Kidney (tissue), 14 donors: Measurements from ENCODE around the gene CADPS. TPM values are rescaled to one million over a fixed set of nuclear protein-coding genes. Genes with fewer than 3 reads are reported as not detected.

ENCODE experiments used
- DNase-seq, 5 donors: peaks; one replicate each; pipeline ENCODE4 v3.0.0-alpha.2; 2013 to 2020
- FAIRE-seq: peaks from 2 replicates; lab custom pipeline; 2012; peaks lifted over from hg19 to GRCh38; lab: Jason Lieb, UNC
- H3K27ac ChIP-seq, 2 donors: one replicate each; pipeline ENCODE4 v1.7.0; 2013; ENCODE audit warnings: low read depth in 2 of 2, low read length in 2 of 2, inconsistent platforms in 1 of 2
- H3K27me3 ChIP-seq: one replicate; pipeline ENCODE4 v1.7.1; 2013; ENCODE audit warnings: low read length, inconsistent platforms; ENCODE audit not compliant: control insufficient read depth, insufficient read depth
- H3K36me3 ChIP-seq, 3 donors: one replicate each; pipeline versions ENCODE4 v1.7.0 to v1.7.1; 2013; ENCODE audit warnings: low read length in 3 of 3, control low read depth in 1 of 3, inconsistent platforms in 1 of 3; ENCODE audit not compliant: insufficient read depth in 3 of 3, control insufficient read depth in 2 of 3
- H3K4me1 ChIP-seq, 3 donors: one replicate each; pipeline versions ENCODE4 v1.7.0 to v1.7.1; 2013; ENCODE audit warnings: low read length in 3 of 3, inconsistent platforms in 1 of 3, low read depth in 1 of 3; ENCODE audit not compliant: control insufficient read depth in 2 of 3, insufficient read depth in 2 of 3
- H3K4me3 ChIP-seq, 3 donors: one replicate each; pipeline versions ENCODE4 v1.7.0 to v1.8.1; 2013; ENCODE audit warnings: low read length in 3 of 3, control low read depth in 1 of 3, inconsistent platforms in 1 of 3
- H3K9ac ChIP-seq, 3 donors: one replicate each; pipeline versions ENCODE4 v1.7.0 to v1.7.1; 2013; ENCODE audit warnings: low read length in 3 of 3, control low read depth in 1 of 3, inconsistent platforms in 1 of 3
- H3K9me3 ChIP-seq, 3 donors: one replicate each; pipeline versions ENCODE4 v1.7.0 to v1.7.1; 2013; ENCODE audit warnings: low read length in 3 of 3, control low read depth in 1 of 3, inconsistent platforms in 1 of 3; ENCODE audit not compliant: control insufficient read depth in 2 of 3, insufficient read depth in 1 of 3
- CTCF ChIP-seq: IDR thresholded peaks from 3 replicates; pipeline ENCODE4 v1.5.1; 2012; ENCODE audit warnings: mild to moderate bottlenecking, moderate library complexity, borderline replicate concordance; ENCODE audit not compliant: insufficient read depth; ENCODE audit errors: extremely low read depth
- intact Hi-C: fragments of 100-400 bp; cut with DNase I; formaldehyde crosslinking; loops from one replicate; pipeline ENCODE4 v1.11.1; 2022
- polyA plus RNA-seq: library from polyadenylated mRNA; stranded (reverse); fragments of 350-450 nt; fragmentation: Illumina TruSeq; extraction: RNeasy Lipid Tissue Mini Kit (QIAGEN cat#74804); gene quantifications from one replicate; pipeline ENCODE4 v1.2.3, GENCODE V29; 2014; ENCODE audit warnings: low read depth, low replicate concordance; ENCODE audit not compliant: insufficient read depth
- total RNA-seq: library from RNA; stranded (reverse); fragmentation: NEBNext Ultra II Directional; extraction: Animal tissue kit (Norgen Biotek cat#: 25700); gene quantifications from one replicate; pipeline ENCODE4 v1.2.1, GENCODE V29; 2021
- donor health status: control.
- donor health status: control.
- donor health status: control.
- donor health status: control.
- donor health status: control.
- donor health status: DM: yes; HTN: yes; CAD: no.
- donor health status: Normal renal cell carcinoma (clear cell type).

The CADPS gene
- total and polyA plus RNA-seq, 2 donors from 2014 or later: 0.98 TPM; not detected in 1

GRCh38 chr3:62404321-62404720, 470.9 kb downstream of the CADPS start:
- H3K9ac ChIP-seq: no peak overlapping the region
- H3K4me3 ChIP-seq: no peak overlapping the region
- no peak for FAIRE-seq
- intact Hi-C loops: no loop called here
- H3K27me3 ChIP-seq: no peaks in the 10 kb centered on the region
- no peak for TF ChIP-seq CTCF
- DNase-seq: no peak
- H3K27ac ChIP-seq: no peak overlapping the region
- no peaks in the 10 kb centered on the region for H3K9me3 ChIP-seq
- H3K36me3 ChIP-seq: no peaks in the 10 kb centered on the region
- H3K4me1 ChIP-seq: no peaks in the 10 kb centered on the region

- no peaks in the 10 kb centered on the region for H3K4me1 ChIP-seq
- no peak overlapping the region for H3K9ac ChIP-seq
- no peak for TF ChIP-seq CTCF
- H3K27ac ChIP-seq: no peak overlapping the region
- no peaks in the 10 kb centered on the region for H3K36me3 ChIP-seq
- intact Hi-C loops: no loop called here
- no peaks in the 10 kb centered on the region for H3K9me3 ChIP-seq
- H3K4me3 ChIP-seq: no peak overlapping the region
- H3K27me3 ChIP-seq: no peaks in the 10 kb centered on the region
- FAIRE-seq: no peak
- DNase-seq: no peak
Observed at GRCh38 chr3:62403765-62404164, 471.5 kb downstream of the CADPS start.

- no peak for TF ChIP-seq CTCF
- Histone ChIP-seq H3K36me3 (no peaks in the 10 kb centered on the region), H3K4me1 (no peaks in the 10 kb centered on the region), H3K27ac (no peak overlapping the region), H3K27me3 (no peaks in the 10 kb centered on the region), H3K9ac (no peak overlapping the region), H3K4me3 (no peak overlapping the region), H3K9me3 (peaks cover 0 to 3% (median 0%) of the 10 kb centered on the region in 3 donors)
- no peak for FAIRE-seq
- no peak for DNase-seq
- intact Hi-C loops: no loop called here
Observed at GRCh38 chr3:62392626-62393292, 482.5 kb downstream of the CADPS start.
